Epithelial cell of esophagus (primary cell): ENCODE results near the gene MEG3.

Source experiments
- DNase-seq: peaks from one replicate; pipeline ENCODE4 v3.0.0; 2010; ENCODE audit warnings: low read depth
- H3K4me3 ChIP-seq: 2 replicates; pipeline ENCODE4 v1.5.1; 2011; ENCODE audit warnings: mild to moderate bottlenecking, low read length, control low read depth
- CTCF ChIP-seq: IDR thresholded peaks from 2 replicates; pipeline ENCODE4 v1.5.1; 2011; ENCODE audit warnings: low read depth, mild to moderate bottlenecking, low read length, control low read depth, inconsistent platforms; ENCODE audit not compliant: insufficient read depth; ENCODE audit errors: missing control alignments

MEG3 gene

GRCh38 chr14:100885617-100886016, 59.7 kb downstream of the MEG3 start:
- H3K4me3 ChIP-seq = no peak overlapping the region
- no peak for DNase-seq
- no peak for TF ChIP-seq CTCF

GRCh38 chr14:100887728-100888335, 61.9 kb downstream of the MEG3 start:
- no peak overlapping the region for H3K4me3 ChIP-seq
- no peak for TF ChIP-seq CTCF
- no peak for DNase-seq

- DNase-seq = no peak
- no peak overlapping the region for H3K4me3 ChIP-seq
- no peak for TF ChIP-seq CTCF
These were observed 62.9 kb downstream of the MEG3 start for GRCh38 chr14:100888789-100889315.

- H3K4me3 ChIP-seq = no peak overlapping the region
- DNase-seq = no peak
- no peak for TF ChIP-seq CTCF
These were observed 63.7 kb downstream of the MEG3 start for GRCh38 chr14:100889641-100890040.

- no peak overlapping the region for H3K4me3 ChIP-seq
- DNase-seq = no peak
- TF ChIP-seq CTCF = no peak
These were observed 64.3 kb downstream of the MEG3 start for GRCh38 chr14:100890061-100890850.

GRCh38 chr14:100891051-100891450, 65.1 kb downstream of the MEG3 start:
- no peak overlapping the region for H3K4me3 ChIP-seq
- no peak for DNase-seq
- no peak for TF ChIP-seq CTCF
